Lung (tissue), 12 donors: ENCODE results near the gene SPG21. TPM values are rescaled to one million over a fixed set of nuclear protein-coding genes. Genes with fewer than 3 reads are reported as not detected.

ENCODE experiments used
- ATAC-seq: fragments of 200-7000 bp; cut with Tn5 transposase; one replicate; pipeline ENCODE4 v1.9.1; 2020; ENCODE audit warnings: moderate number of reproducible peaks; ENCODE audit not compliant: insufficient read depth, low FRiP score
- DNase-seq, 3 donors: peaks; one replicate each; pipeline ENCODE4 v3.0.0-alpha.2; 2013 to 2017
- H3K27ac ChIP-seq, 2 donors: one replicate each; pipeline ENCODE4 v1.5.1; 2013; ENCODE audit warnings: mild to moderate bottlenecking in 2 of 2, moderate library complexity in 2 of 2, control low read depth in 1 of 2, inconsistent platforms in 1 of 2, low read depth in 1 of 2, low read length in 1 of 2
- H3K27me3 ChIP-seq, 3 donors: one replicate each; pipeline ENCODE4 v1.5.1; 2013; ENCODE audit warnings: low read length in 2 of 3; ENCODE audit not compliant: control insufficient read depth in 3 of 3, insufficient read depth in 3 of 3
- H3K36me3 ChIP-seq, 4 donors: one replicate each; pipeline ENCODE4 v1.5.1; 2013; ENCODE audit warnings: low read length in 4 of 4, mild to moderate bottlenecking in 1 of 4, moderate library complexity in 1 of 4; ENCODE audit not compliant: control insufficient read depth in 4 of 4, insufficient read depth in 4 of 4
- H3K4me1 ChIP-seq, 5 donors: one replicate each; pipeline ENCODE4 v1.5.1; 2013; ENCODE audit warnings: low read length in 5 of 5, mild to moderate bottlenecking in 2 of 5, moderate library complexity in 1 of 5; ENCODE audit not compliant: control insufficient read depth in 5 of 5, insufficient read depth in 5 of 5
- H3K4me3 ChIP-seq: one replicate; pipeline ENCODE4 v1.5.1; 2013; ENCODE audit warnings: mild to moderate bottlenecking, control low read depth, moderate library complexity
- H3K9ac ChIP-seq, 2 donors: one replicate each; pipeline ENCODE4 v1.5.1; 2013; ENCODE audit warnings: low read length in 2 of 2, control low read depth in 1 of 2; ENCODE audit not compliant: insufficient read depth in 1 of 2
- H3K9me3 ChIP-seq, 4 donors: one replicate each; pipeline ENCODE4 v1.5.1; 2013; ENCODE audit warnings: low read length in 3 of 4, mild to moderate bottlenecking in 1 of 4, moderate library complexity in 1 of 4; ENCODE audit not compliant: control insufficient read depth in 4 of 4, insufficient read depth in 3 of 4
- CTCF ChIP-seq: IDR thresholded peaks from 2 replicates; pipeline ENCODE4 v1.5.1; 2012; ENCODE audit warnings: mild to moderate bottlenecking; ENCODE audit errors: control extremely low read depth, extremely low read depth
- WGBS, 2 donors: extraction: QIAGEN DNeasy Blood & Tissue Kit; methylation state at CpG; one replicate each; pipeline ENCODE4 v1.1.7; 2013; 5-methylcytosine and 5-hydroxymethylcytosine counted together
- polyA plus RNA-seq, 2 donors: library from polyadenylated mRNA; stranded (reverse); fragments of 200-250 nt; gene quantifications; one replicate each; pipeline ENCODE4 v1.2.1, GENCODE V29; 2013
- total RNA-seq, 2 donors: library from RNA; depleted of rRNA in 1 of 2; stranded (reverse); fragments of >200 nt in 1 of 2; gene quantifications; one replicate each; pipeline ENCODE4 v1.2.1, GENCODE V29; 2014 to 2021
- donor health status: control.
- donor health status: control.
- donor health status: Bipolar disorder and iron deficiency.
- donor health status: healthy.
- donor health status: DM: yes; HTN: yes; CAD: no.

Gene SPG21
- total and polyA plus RNA-seq, 4 donors = 79.2 to 115 (median 93.2) TPM

- WGBS, 2 donors = 9 to 21% methylated on average over 9 of the region's 9 CpGs
- no peak for TF ChIP-seq CTCF
- Histone ChIP-seq H3K36me3 (peaks cover 0 to 4% (median 0%) of the 10 kb centered on the region in 4 donors), H3K27me3 (no peaks in the 10 kb centered on the region), H3K9me3 (no peaks in the 10 kb centered on the region), H3K4me1 (peaks cover 0 to 23% (median 3%) of the 10 kb centered on the region in 5 donors), H3K4me3 (no peak overlapping the region), H3K27ac (peak overlapping the region in 1 of 2 donors; percentile 81), H3K9ac (peak overlapping the region; percentile 30 to 50)
- peak; percentile 15 to 53 (median 18) for DNase-seq
- ATAC-seq = peak; percentile 12
These were observed 4.2 kb downstream of the SPG21 start for GRCh38 chr15:64985366-64986033.

- no peak overlapping the region for H3K27ac ChIP-seq
- H3K27me3 ChIP-seq = no peaks in the 10 kb centered on the region
- H3K4me1 ChIP-seq = peaks cover 0 to 13% (median 3%) of the 10 kb centered on the region in 5 donors
- no peak for DNase-seq
- no peaks in the 10 kb centered on the region for H3K9me3 ChIP-seq
- WGBS, 2 donors = 96 to 97% methylated on average over 1 of the region's 1 CpG
- no peak overlapping the region for H3K9ac ChIP-seq
- no peak for TF ChIP-seq CTCF
- ATAC-seq = no peak
- peaks cover 0 to 15% (median 13%) of the 10 kb centered on the region in 4 donors for H3K36me3 ChIP-seq
- no peak overlapping the region for H3K4me3 ChIP-seq
These were observed 7.2 kb downstream of the SPG21 start for GRCh38 chr15:64982472-64982871.

- peaks cover 0 to 13% (median 3%) of the 10 kb centered on the region in 5 donors for H3K4me1 ChIP-seq
- TF ChIP-seq CTCF = no peak
- no peaks in the 10 kb centered on the region for H3K27me3 ChIP-seq
- ATAC-seq (no peak), DNase-seq (no peak)
- no peak overlapping the region for H3K4me3 ChIP-seq
- peaks cover 0 to 15% (median 13%) of the 10 kb centered on the region in 4 donors for H3K36me3 ChIP-seq
- H3K9me3 ChIP-seq = no peaks in the 10 kb centered on the region
- H3K9ac ChIP-seq = no peak overlapping the region
- 66 to 91% methylated on average over 6 of the region's 6 CpGs for WGBS, 2 donors
- H3K27ac ChIP-seq = no peak overlapping the region
These were observed 7.8 kb downstream of the SPG21 start for GRCh38 chr15:64981812-64982431.
